Prostate gland (tissue), 2 donors: ENCODE results near the gene PPAN. TPM values are rescaled to one million over a fixed set of nuclear protein-coding genes. Genes with fewer than 3 reads are reported as not detected.

Source experiments
- DNase-seq: peaks from one replicate; pipeline ENCODE4 v3.0.0-alpha.2; 2019; ENCODE audit warnings: low spot score
- H3K27ac ChIP-seq, 2 donors: fragments of 200-600 bp; sonication (generic); 2 replicates each; pipeline ENCODE4 v1.5.1; 2017 to 2019
- H3K27me3 ChIP-seq: fragments of 200-600 bp; sonication (generic); replicated peaks from 2 replicates; pipeline ENCODE4 v1.5.1; 2019; ENCODE audit not compliant: insufficient read depth
- H3K36me3 ChIP-seq, 2 donors: fragments of 200-600 bp; sonication (generic); 1 replicate in 1 of 2; 2 replicates in 1 of 2; pipeline versions ENCODE4 v1.5.1 to v1.8.1; 2017 to 2019
- H3K4me1 ChIP-seq: fragments of 200-600 bp; sonication (generic); replicated peaks from 2 replicates; pipeline ENCODE4 v1.5.1; 2019
- H3K4me3 ChIP-seq, 2 donors: fragments of 200-600 bp; sonication (generic); 2 replicates each; pipeline ENCODE4 v1.5.1; 2017 to 2019
- H3K9me3 ChIP-seq: fragments of 200-600 bp; sonication (generic); 2 replicates; pipeline ENCODE4 v1.5.1; 2017
- POLR2A ChIP-seq: fragments of 450-650 bp; IDR thresholded peaks from one replicate; pipeline ENCODE4 v1.6.1; 2016; ENCODE audit warnings: antibody characterized with exemption, mild to moderate bottlenecking
- POLR2AphosphoS5 ChIP-seq: sonication (generic); formaldehyde crosslinking; IDR thresholded peaks from one replicate; pipeline ENCODE4 v1.6.1; 2017; ENCODE audit warnings: antibody characterized with exemption
- WGBS: methylation state at CpG from one replicate; pipeline ENCODE4 v1.1.5; 2018; 5-methylcytosine and 5-hydroxymethylcytosine counted together
- intact Hi-C: fragments of 100-400 bp; cut with DNase I; formaldehyde crosslinking; loops from one replicate; pipeline ENCODE4 v1.14.2; 2022
- total RNA-seq, 2 donors: library from RNA; depleted of rRNA; stranded (reverse); fragments of >200 nt; gene quantifications; one replicate each; pipeline ENCODE4 v1.1.0, GENCODE V29; 2016
- TF ChIP-seq, protein P1 (sequence below), 4 experiments: fragments of 200-600 bp in 2 of 4; fragments of 450-650 bp in 2 of 4; sonication (generic) in 2 of 4; IDR thresholded peaks; 1 replicate in 3 of 4; 2 replicates in 1 of 4; pipeline ENCODE4 v1.5.1; 2016 to 2019; ENCODE audit warnings: antibody characterized with exemption in 4 of 4, mild to moderate bottlenecking in 2 of 4, moderate library complexity in 2 of 4

The PPAN gene
- total RNA-seq, 2 donors from 2014 or later, result 27.6 to 47.2 TPM

GRCh38 chr19:10146142-10146541 is 40.0 kb downstream of the PPAN start:
- Histone ChIP-seq H3K9me3 (no peaks in the 10 kb centered on the region), H3K27ac (no peak overlapping the region), H3K36me3 (peaks cover 9 to 20% of the 10 kb centered on the region in 2 donors), H3K27me3 (no peaks in the 10 kb centered on the region), H3K4me3 (no peak overlapping the region), H3K4me1 (no peaks in the 10 kb centered on the region)
- DNase-seq, result no peak
- 96% methylated on average over 14 of the region's 14 CpGs for whole genome bisulfite sequencing
- TF ChIP-seq POLR2A, result no peak
- TF ChIP-seq POLR2AphosphoS5, result no peak
- TF ChIP-seq, protein P1, sequence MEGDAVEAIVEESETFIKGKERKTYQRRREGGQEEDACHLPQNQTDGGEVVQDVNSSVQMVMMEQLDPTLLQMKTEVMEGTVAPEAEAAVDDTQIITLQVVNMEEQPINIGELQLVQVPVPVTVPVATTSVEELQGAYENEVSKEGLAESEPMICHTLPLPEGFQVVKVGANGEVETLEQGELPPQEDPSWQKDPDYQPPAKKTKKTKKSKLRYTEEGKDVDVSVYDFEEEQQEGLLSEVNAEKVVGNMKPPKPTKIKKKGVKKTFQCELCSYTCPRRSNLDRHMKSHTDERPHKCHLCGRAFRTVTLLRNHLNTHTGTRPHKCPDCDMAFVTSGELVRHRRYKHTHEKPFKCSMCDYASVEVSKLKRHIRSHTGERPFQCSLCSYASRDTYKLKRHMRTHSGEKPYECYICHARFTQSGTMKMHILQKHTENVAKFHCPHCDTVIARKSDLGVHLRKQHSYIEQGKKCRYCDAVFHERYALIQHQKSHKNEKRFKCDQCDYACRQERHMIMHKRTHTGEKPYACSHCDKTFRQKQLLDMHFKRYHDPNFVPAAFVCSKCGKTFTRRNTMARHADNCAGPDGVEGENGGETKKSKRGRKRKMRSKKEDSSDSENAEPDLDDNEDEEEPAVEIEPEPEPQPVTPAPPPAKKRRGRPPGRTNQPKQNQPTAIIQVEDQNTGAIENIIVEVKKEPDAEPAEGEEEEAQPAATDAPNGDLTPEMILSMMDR (IDR thresholded peaks at IDR 0.05), result no peak
- intact Hi-C loops, result no loop called here

- Histone ChIP-seq H3K36me3 (peaks cover 6 to 14% of the 10 kb centered on the region in 2 donors), H3K4me1 (no peaks in the 10 kb centered on the region), H3K27me3 (no peaks in the 10 kb centered on the region), H3K9me3 (no peaks in the 10 kb centered on the region), H3K4me3 (no peak overlapping the region), H3K27ac (no peak overlapping the region)
- WGBS, result 94% methylated on average over 12 of the region's 12 CpGs
- DNase-seq, result no peak
- TF ChIP-seq POLR2AphosphoS5 (no peak), POLR2A (no peak)
- TF ChIP-seq, protein P1 (IDR thresholded peaks at IDR 0.05), result no peak
- intact Hi-C loops, result no loop called here
Measured at GRCh38 chr19:10149427-10149826, 43.3 kb downstream of the PPAN start.

- TF ChIP-seq POLR2A (no peak), POLR2AphosphoS5 (no peak)
- TF ChIP-seq, protein P1 (IDR thresholded peaks at IDR 0.05), result no peak
- Histone ChIP-seq H3K4me3 (no peak overlapping the region), H3K27me3 (no peaks in the 10 kb centered on the region), H3K9me3 (no peaks in the 10 kb centered on the region), H3K4me1 (no peaks in the 10 kb centered on the region), H3K27ac (no peak overlapping the region), H3K36me3 (peaks cover 3 to 6% of the 10 kb centered on the region in 2 donors)
- no peak for DNase-seq
- 86% methylated on average over 5 of the region's 5 CpGs for WGBS
- intact Hi-C loops, result no loop called here
Measured at GRCh38 chr19:10151521-10151920, 45.4 kb downstream of the PPAN start.

DNA sequence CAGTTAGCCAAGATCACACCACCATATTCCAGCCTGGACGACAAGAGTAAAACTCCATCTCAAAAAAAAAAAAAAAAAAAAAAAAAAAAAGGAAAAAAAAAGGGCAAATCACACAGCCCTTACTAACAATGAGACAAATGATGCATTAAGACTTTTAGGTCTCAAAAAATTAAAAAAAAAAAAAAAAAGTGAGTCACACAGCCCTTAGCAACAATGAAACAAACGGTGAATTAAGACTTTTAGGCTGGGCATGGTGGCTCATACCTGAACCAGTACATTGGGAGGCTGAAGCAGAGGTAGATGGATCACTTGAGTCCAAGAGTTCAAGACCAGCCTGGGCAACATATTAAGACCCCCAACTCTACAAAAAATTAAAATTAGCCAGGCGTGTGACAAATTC is 45.9 kb downstream of the PPAN start:
- Histone ChIP-seq H3K27me3 (no peaks in the 10 kb centered on the region), H3K9me3 (no peaks in the 10 kb centered on the region), H3K4me3 (no peak overlapping the region), H3K4me1 (no peaks in the 10 kb centered on the region), H3K36me3 (peaks cover 0 to 6% of the 10 kb centered on the region in 2 donors), H3K27ac (no peak overlapping the region)
- TF ChIP-seq POLR2A (no peak), POLR2AphosphoS5 (no peak)
- TF ChIP-seq, protein P1 (IDR thresholded peaks at IDR 0.05), result no peak
- WGBS, result 85% methylated on average over 3 of the region's 3 CpGs
- DNase-seq, result no peak
- intact Hi-C loops, result no loop called here

DNA sequence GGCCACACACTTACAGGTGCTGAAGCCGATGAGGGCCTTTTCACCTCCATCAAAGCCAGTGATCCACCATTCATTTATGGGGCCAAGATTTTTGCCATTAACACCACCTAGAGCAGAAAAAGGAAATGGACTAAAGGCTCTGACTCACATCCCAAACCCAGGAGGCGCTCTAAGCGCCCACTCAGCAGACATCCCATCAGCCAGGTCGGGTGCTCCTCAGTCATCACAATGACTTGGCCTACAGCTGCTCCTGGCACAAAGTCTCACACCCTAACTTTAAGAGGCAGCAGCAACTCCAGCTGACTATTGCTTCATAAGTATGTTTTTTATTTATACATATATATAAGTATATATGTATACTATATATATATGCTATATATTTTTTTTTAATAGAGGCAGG is 49.7 kb downstream of the PPAN start:
- H3K9me3 ChIP-seq, result no peaks in the 10 kb centered on the region
- H3K4me1 ChIP-seq, result no peaks in the 10 kb centered on the region
- H3K36me3 ChIP-seq, result peaks cover 15 to 24% of the 10 kb centered on the region in 2 donors
- no peak overlapping the region for H3K4me3 ChIP-seq
- intact Hi-C loops, result no loop called here
- TF ChIP-seq, protein P1 (IDR thresholded peaks at IDR 0.05), result no peak
- no peak for TF ChIP-seq POLR2AphosphoS5
- no peak for TF ChIP-seq POLR2A
- H3K27ac ChIP-seq, result no peak overlapping the region
- WGBS, result 93% methylated on average over 4 of the region's 4 CpGs
- H3K27me3 ChIP-seq, result no peaks in the 10 kb centered on the region
- DNase-seq, result no peak
